HEK293 (cell line): Measurements from ENCODE around the gene CRBN.

Source experiments
- CTCF ChIP-seq: fragments of 450-650 bp; formaldehyde crosslinking; IDR thresholded peaks from 2 replicates; pipeline ENCODE4 v1.5.1; 2016; ENCODE audit warnings: missing biosample characterization, missing genetic modification characterization
- KLF17 ChIP-seq: fragments of 450-650 bp; formaldehyde crosslinking; IDR thresholded peaks from 2 replicates; pipeline ENCODE4 v1.5.1; 2016; ENCODE audit warnings: missing biosample characterization, missing genetic modification characterization
- REST ChIP-seq: fragments of 450-650 bp; formaldehyde crosslinking; IDR thresholded peaks from 2 replicates; pipeline ENCODE4 v1.5.1; 2016; ENCODE audit warnings: missing biosample characterization, missing genetic modification characterization
- SP2 ChIP-seq: fragments of 450-650 bp; formaldehyde crosslinking; IDR thresholded peaks from 2 replicates; pipeline ENCODE4 v1.5.1; 2016; ENCODE audit warnings: missing biosample characterization, missing genetic modification characterization
- ZBTB1 ChIP-seq: fragments of 450-650 bp; formaldehyde crosslinking; IDR thresholded peaks from 2 replicates; pipeline ENCODE4 v1.5.1; 2016; ENCODE audit warnings: missing biosample characterization, missing genetic modification characterization
- ZNF10 ChIP-seq: fragments of 450-650 bp; formaldehyde crosslinking; IDR thresholded peaks from 2 replicates; pipeline ENCODE4 v1.5.1; 2017; ENCODE audit warnings: missing biosample characterization, missing genetic modification characterization
- ZNF510 ChIP-seq: fragments of 450-650 bp; formaldehyde crosslinking; IDR thresholded peaks from 2 replicates; pipeline ENCODE4 v1.5.1; 2018; ENCODE audit warnings: mild to moderate bottlenecking, missing genetic modification characterization, missing biosample characterization; ENCODE audit not compliant: insufficient replicate concordance
- ZNF580 ChIP-seq: fragments of 450-650 bp; formaldehyde crosslinking; IDR thresholded peaks from 2 replicates; pipeline ENCODE4 v1.5.1; 2016; ENCODE audit warnings: missing biosample characterization, missing genetic modification characterization
- ZNF645 ChIP-seq: fragments of 450-650 bp; formaldehyde crosslinking; IDR thresholded peaks from 2 replicates; pipeline ENCODE4; 2016; ENCODE audit warnings: missing biosample characterization, missing genetic modification characterization
- ZNF776 ChIP-seq: fragments of 450-650 bp; formaldehyde crosslinking; IDR thresholded peaks from 2 replicates; pipeline ENCODE4 v1.5.0; 2017; ENCODE audit warnings: missing biosample characterization, missing genetic modification characterization, borderline replicate concordance

- TF ChIP-seq CTCF (tag by site-specific recombination) (no peak), ZNF10 (no peak), ZNF510 (tag by site-specific recombination) (no peak), SP2 (tag by site-specific recombination) (no peak), KLF17 (tag by site-specific recombination) (no peak), ZNF645 (tag by site-specific recombination) (no peak), REST (tag by site-specific recombination) (no peak), ZNF776 (tag by site-specific recombination) (no peak), ZBTB1 (tag by site-specific recombination) (no peak), ZNF580 (tag by site-specific recombination) (no peak)
These were observed 33.4 kb upstream of the CRBN start for GRCh38 chr3:3212781-3213440.
